Measurements from ENCODE around the gene TRIM40. TPM values are rescaled to one million over a fixed set of nuclear protein-coding genes. Genes with fewer than 3 reads are reported as not detected.

The TRIM40 gene
- total RNA-seq, 1 experiment from 2014 or later: not detected

DNA sequence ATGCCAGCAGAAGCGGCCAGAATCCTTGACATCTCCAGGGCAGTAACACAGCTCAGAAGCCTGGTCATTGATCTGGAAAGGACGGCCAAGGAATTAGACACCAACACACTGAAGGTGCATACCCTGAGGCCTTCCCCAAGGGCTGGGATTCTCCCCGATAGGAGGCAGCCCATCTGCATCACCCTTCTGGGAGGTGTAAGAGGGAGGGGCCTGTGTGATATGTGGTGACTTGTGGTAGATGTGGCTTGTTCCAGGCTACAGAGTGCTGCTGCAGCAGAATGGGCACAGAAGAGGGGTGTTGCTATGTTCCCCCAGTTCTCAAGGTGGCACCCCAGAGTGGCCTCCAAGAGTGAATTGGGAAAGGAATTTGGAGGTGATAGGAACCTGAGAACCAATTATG, 11.2 kb downstream of the TRIM40 start:
- Histone ChIP-seq H3K4me2 (ENCODE audit: low read length) (no peak overlapping the region), H3K9me2 (ENCODE audit: insufficient read depth) (no peaks in the 10 kb centered on the region), H3K9ac (ENCODE audit: low read length) (no peak overlapping the region), H4K20me1 (ENCODE audit: insufficient read depth) (no peaks in the 10 kb centered on the region), H3K4me3 (replicated peaks in 1 of 2; ENCODE audit: low read depth in 1 of 2, low read length in 2 of 2) (no peak overlapping the region), H3K4me1 (ENCODE audit: control insufficient read depth in 1 of 2, insufficient read depth in 2 of 2, low read length in 2 of 2) (no peaks in the 10 kb centered on the region), H3K79me2 (ENCODE audit: insufficient read depth, low read length) (no peaks in the 10 kb centered on the region), H2AFZ (ENCODE audit: low read depth, low read length, poor library complexity, severe bottlenecking) (no peak overlapping the region), H3K9me3 (ENCODE audit: control insufficient read depth in 1 of 2, insufficient read depth in 1 of 2, low read depth in 1 of 2, low read length in 2 of 2) (no peaks in the 10 kb centered on the region), H3K27me3 (ENCODE audit: insufficient read depth, low read length) (no peaks in the 10 kb centered on the region), H3K27ac (ENCODE audit: low read depth, low read length) (no peak overlapping the region), H3K36me3 (ENCODE audit: control insufficient read depth in 1 of 2, insufficient read depth in 2 of 2, low read length in 2 of 2) (no peaks in the 10 kb centered on the region)
- BruUV-seq (replicated peaks): no TSS peak
- intact Hi-C loops (cut with micrococcal nuclease): no loop called here
- ChIA-PET RAD21 (ENCODE audit: low non-redundant PET in 1 of 2, low total read pairs in 2 of 2, uncharacterized antibody in 2 of 2, unreplicated experiment in 2 of 2) (no interaction called here), POLR2A (no interaction called here), CTCF (no interaction called here)
- DNase-seq (ENCODE audit: low read depth, low spot score): no peak
- ATAC-seq: no peak
- TF ChIP-seq, protein P1, sequence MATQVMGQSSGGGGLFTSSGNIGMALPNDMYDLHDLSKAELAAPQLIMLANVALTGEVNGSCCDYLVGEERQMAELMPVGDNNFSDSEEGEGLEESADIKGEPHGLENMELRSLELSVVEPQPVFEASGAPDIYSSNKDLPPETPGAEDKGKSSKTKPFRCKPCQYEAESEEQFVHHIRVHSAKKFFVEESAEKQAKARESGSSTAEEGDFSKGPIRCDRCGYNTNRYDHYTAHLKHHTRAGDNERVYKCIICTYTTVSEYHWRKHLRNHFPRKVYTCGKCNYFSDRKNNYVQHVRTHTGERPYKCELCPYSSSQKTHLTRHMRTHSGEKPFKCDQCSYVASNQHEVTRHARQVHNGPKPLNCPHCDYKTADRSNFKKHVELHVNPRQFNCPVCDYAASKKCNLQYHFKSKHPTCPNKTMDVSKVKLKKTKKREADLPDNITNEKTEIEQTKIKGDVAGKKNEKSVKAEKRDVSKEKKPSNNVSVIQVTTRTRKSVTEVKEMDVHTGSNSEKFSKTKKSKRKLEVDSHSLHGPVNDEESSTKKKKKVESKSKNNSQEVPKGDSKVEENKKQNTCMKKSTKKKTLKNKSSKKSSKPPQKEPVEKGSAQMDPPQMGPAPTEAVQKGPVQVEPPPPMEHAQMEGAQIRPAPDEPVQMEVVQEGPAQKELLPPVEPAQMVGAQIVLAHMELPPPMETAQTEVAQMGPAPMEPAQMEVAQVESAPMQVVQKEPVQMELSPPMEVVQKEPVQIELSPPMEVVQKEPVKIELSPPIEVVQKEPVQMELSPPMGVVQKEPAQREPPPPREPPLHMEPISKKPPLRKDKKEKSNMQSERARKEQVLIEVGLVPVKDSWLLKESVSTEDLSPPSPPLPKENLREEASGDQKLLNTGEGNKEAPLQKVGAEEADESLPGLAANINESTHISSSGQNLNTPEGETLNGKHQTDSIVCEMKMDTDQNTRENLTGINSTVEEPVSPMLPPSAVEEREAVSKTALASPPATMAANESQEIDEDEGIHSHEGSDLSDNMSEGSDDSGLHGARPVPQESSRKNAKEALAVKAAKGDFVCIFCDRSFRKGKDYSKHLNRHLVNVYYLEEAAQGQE (IDR thresholded peaks at IDR 0.05; ENCODE audit: low read depth): no peak
- no peak for TF ChIP-seq JUND (IDR thresholded peaks at IDR 0.05)
- TF ChIP-seq ZFX (IDR thresholded peaks at IDR 0.05): no peak
- TF ChIP-seq, protein P2, sequence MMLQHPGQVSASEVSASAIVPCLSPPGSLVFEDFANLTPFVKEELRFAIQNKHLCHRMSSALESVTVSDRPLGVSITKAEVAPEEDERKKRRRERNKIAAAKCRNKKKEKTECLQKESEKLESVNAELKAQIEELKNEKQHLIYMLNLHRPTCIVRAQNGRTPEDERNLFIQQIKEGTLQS (IDR thresholded peaks at IDR 0.05): no peak
- TF ChIP-seq YY1 (IDR thresholded peaks at IDR 0.05; ENCODE audit: extremely low read depth, insufficient replicate concordance, low read depth, low read length): no peak
- no peak for TF ChIP-seq CEBPB (IDR thresholded peaks at IDR 0.05; ENCODE audit: low read depth)
- no peak for TF ChIP-seq FOSL1 (IDR thresholded peaks at IDR 0.05; ENCODE audit: low read depth)
- TF ChIP-seq EZH2 (IDR thresholded peaks at IDR 0.05): no peak
- no peak for TF ChIP-seq TCF7L2 (IDR thresholded peaks at IDR 0.05; ENCODE audit: borderline replicate concordance, extremely low read depth, insufficient read depth, insufficient read length)
- TF ChIP-seq, protein P3, sequence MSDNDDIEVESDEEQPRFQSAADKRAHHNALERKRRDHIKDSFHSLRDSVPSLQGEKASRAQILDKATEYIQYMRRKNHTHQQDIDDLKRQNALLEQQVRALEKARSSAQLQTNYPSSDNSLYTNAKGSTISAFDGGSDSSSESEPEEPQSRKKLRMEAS (IDR thresholded peaks at IDR 0.05): no peak
- no peak for TF ChIP-seq ZNF274 (IDR thresholded peaks at IDR 0.05; ENCODE audit: low read depth, low read length)
- TF ChIP-seq, protein P4, sequence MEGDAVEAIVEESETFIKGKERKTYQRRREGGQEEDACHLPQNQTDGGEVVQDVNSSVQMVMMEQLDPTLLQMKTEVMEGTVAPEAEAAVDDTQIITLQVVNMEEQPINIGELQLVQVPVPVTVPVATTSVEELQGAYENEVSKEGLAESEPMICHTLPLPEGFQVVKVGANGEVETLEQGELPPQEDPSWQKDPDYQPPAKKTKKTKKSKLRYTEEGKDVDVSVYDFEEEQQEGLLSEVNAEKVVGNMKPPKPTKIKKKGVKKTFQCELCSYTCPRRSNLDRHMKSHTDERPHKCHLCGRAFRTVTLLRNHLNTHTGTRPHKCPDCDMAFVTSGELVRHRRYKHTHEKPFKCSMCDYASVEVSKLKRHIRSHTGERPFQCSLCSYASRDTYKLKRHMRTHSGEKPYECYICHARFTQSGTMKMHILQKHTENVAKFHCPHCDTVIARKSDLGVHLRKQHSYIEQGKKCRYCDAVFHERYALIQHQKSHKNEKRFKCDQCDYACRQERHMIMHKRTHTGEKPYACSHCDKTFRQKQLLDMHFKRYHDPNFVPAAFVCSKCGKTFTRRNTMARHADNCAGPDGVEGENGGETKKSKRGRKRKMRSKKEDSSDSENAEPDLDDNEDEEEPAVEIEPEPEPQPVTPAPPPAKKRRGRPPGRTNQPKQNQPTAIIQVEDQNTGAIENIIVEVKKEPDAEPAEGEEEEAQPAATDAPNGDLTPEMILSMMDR (IDR thresholded peaks at IDR 0.05 in 2 of 3, conservative IDR thresholded peaks at IDR 0.05 in 1 of 3; ENCODE audit: borderline replicate concordance in 1 of 3, insufficient read depth in 1 of 3, low read depth in 2 of 3, low read length in 2 of 3): no peak

All from HCT116 (cell line).